Measurements from ENCODE around the gene MLC1. TPM values are rescaled to one million over a fixed set of nuclear protein-coding genes. Genes with fewer than 3 reads are reported as not detected.

The MLC1 gene
- total and polyA plus RNA-seq, 2 of the 4 experiments (the other 2 are of a cell fraction): 0.10 TPM; not detected in 1

DNA sequence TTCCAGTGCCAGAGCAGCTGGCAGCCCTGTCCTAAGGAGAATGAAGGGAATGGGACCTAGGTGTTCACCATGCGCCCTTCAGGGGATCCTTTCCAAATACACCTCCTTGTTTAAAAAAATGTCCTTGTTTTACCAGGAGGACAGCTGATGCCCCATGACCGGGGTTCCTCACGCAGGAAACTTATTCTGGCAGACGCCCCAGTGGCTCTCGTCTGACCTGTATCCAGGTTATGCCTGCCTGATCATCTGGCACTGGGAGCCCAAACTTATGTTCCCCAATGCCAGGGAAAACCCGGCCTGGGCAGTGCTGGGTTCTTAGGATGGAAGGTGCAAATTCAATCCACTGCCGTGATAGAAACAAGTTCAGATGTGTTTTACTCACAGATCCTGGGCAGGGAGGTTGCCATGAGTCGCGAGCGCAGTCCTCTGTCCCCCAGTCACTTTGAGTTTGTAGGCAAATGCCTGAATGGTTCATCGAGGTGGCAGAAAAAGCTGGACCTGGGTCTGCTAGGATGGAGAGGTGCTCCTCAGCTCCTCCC lies 36.0 kb upstream of the MLC1 start:
- ATAC-seq (ENCODE audit: low read depth): no peak
- TF ChIP-seq MXI1 (IDR thresholded peaks at IDR 0.05; ENCODE audit: borderline replicate concordance, low read depth, low read length): no peak
- TF ChIP-seq CEBPB (IDR thresholded peaks at IDR 0.05; ENCODE audit: low read depth, low read length): no peak
- no peaks in the 10 kb centered on the region for H4K20me1 ChIP-seq (ENCODE audit: insufficient read depth, low read length)
- no peak overlapping the region for H3K9ac ChIP-seq (ENCODE audit: low read depth, low read length)
- no peak overlapping the region for H2BK15ac ChIP-seq (ENCODE audit: low read depth, low read length)
- ChIA-PET POLR2A (ENCODE audit: unreplicated experiment) (no interaction called here), CTCF (no interaction called here)
- H3K9me3 ChIP-seq (ENCODE audit: control insufficient read depth, insufficient read depth, low read length): peaks cover 6% of the 10 kb centered on the region
- dilution Hi-C loops (cut with HindIII; ENCODE audit: low sequenced_read_pairs, unreplicated experiment): no loop called here
- in situ Hi-C loops (cut with MboI; ENCODE audit: low sequenced_read_pairs): no loop called here
- peaks cover 0 to 3% of the 10 kb centered on the region in 2 experiments; a peak in 1 of 4 replicates for H3K79me1 ChIP-seq (ENCODE audit: low read depth in 1 of 2, low read length in 2 of 2)
- H3K4me1 ChIP-seq (ENCODE audit: control insufficient read depth, insufficient read depth, low read length): peaks cover 11% of the 10 kb centered on the region
- peaks cover 6% of the 10 kb centered on the region for H3K9me1 ChIP-seq (ENCODE audit: insufficient read depth, low read length)
- H3K27ac ChIP-seq (ENCODE audit: insufficient read depth, low read length): no peak overlapping the region
- H3K56ac ChIP-seq (ENCODE audit: extremely low read depth, insufficient read depth, low read length): no peak overlapping the region
- H2AK5ac ChIP-seq (ENCODE audit: low read depth, low read length): no peak overlapping the region
- no peaks in the 10 kb centered on the region for H3K27me3 ChIP-seq (ENCODE audit: control insufficient read depth, insufficient read depth, low read length)
- no peak overlapping the region for H3K4me2 ChIP-seq (ENCODE audit: low read depth, low read length)
- no TSS peak for BruUV-seq (replicated peaks)
- no peak overlapping the region for H2AK9ac ChIP-seq (replicated peaks; ENCODE audit: low read depth, low read length, poor library complexity)
- no peak overlapping the region for H3K18ac ChIP-seq (ENCODE audit: low read depth, low read length)
- WGBS, 2 experiments (ENCODE audit: extremely low coverage in 2 of 2, insufficient read length in 1 of 2): no CpG with 5 or more reads among the region's 11 CpGs
- H3K4ac ChIP-seq (ENCODE audit: low read depth, low read length): no peak overlapping the region
- no peak overlapping the region for H3K14ac ChIP-seq (replicated peaks; ENCODE audit: low read depth, low read length)
- DNase-seq: no peak
- H4K91ac ChIP-seq (ENCODE audit: insufficient read depth, low read depth, low read length): no peak overlapping the region
- H2BK120ac ChIP-seq (ENCODE audit: low read depth, low read length): no peak overlapping the region
- H3K23ac ChIP-seq (ENCODE audit: low read depth, low read length): no peak overlapping the region
- H4K5ac ChIP-seq (ENCODE audit: low read depth, low read length): no peak overlapping the region
- no peak overlapping the region for H2BK20ac ChIP-seq (ENCODE audit: low read depth, low read length)
- no peak overlapping the region for H2BK5ac ChIP-seq (ENCODE audit: low read depth, low read length, poor library complexity, severe bottlenecking)
- intact Hi-C loops (cut with micrococcal nuclease): no loop called here
- no peak overlapping the region for H4K8ac ChIP-seq (ENCODE audit: low read depth in 2 of 2, low read length in 2 of 2)
- H3K36me3 ChIP-seq (ENCODE audit: control insufficient read depth, insufficient read depth, low read length): peaks cover 12% of the 10 kb centered on the region; the same call in 1 of the 2 replicates
- no peak overlapping the region for H3K4me3 ChIP-seq (ENCODE audit: insufficient read depth, low read depth, low read length)
- H2AFZ ChIP-seq (replicated peaks; ENCODE audit: low read length, poor library complexity): no peak overlapping the region
